T-helper 1 cell treated with Interleukin-12 subunit alpha and Interleukin-12 subunit beta and Interleukin-4 antibody, amounts not matched to agents 30 μg/mL and 1 μg/mL, for 36 hours (primary cell): ENCODE results near the gene NRP2.

Experiments used
- H3K27ac Mint-ChIP-seq: one replicate; pipeline ENCODE4 v1.8.0; 2021; ENCODE audit warnings: mild to moderate bottlenecking, mixed read lengths
- H3K27me3 Mint-ChIP-seq: one replicate; pipeline ENCODE4 v1.8.0; 2021; ENCODE audit warnings: low read depth, mixed read lengths
- H3K36me3 Mint-ChIP-seq: one replicate; pipeline ENCODE4 v1.8.0; 2021; ENCODE audit warnings: low read depth, mixed read lengths
- H3K4me1 Mint-ChIP-seq: one replicate; pipeline ENCODE4 v1.8.0; 2021; ENCODE audit warnings: low read depth, mixed read lengths
- H3K4me3 Mint-ChIP-seq: one replicate; pipeline ENCODE4 v1.8.0; 2021; ENCODE audit warnings: mild to moderate bottlenecking, moderate library complexity, mixed read lengths
- H3K9me3 Mint-ChIP-seq: one replicate; pipeline ENCODE4 v1.8.0; 2021; ENCODE audit warnings: mixed read lengths

NRP2 gene

DNA sequence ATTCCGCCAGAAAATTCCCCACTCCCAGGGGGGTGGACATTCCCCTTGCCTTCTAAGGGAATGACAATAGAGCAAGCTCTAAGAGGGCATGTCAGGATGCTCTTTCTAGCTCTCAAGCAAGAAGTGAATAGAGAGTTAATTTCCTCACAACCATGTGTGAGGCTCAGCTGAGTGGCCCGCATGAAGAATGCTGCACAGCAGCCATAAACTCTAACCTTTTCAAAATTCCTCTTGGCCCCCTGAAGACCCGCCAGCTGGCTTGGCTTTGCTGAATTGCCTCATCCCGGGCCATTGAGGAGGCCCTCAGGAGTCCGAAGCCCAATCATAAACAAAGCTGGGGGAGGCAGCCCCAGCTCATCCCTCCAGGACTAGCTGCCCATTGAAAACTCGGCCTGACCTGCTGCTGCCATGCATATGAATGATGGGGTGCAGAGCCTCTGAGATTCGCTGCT is 38.2 kb downstream of the NRP2 start:
- H3K27ac Mint-ChIP-seq: no peak overlapping the region
- H3K27me3 Mint-ChIP-seq: no peaks in the 10 kb centered on the region
- peaks cover 5% of the 10 kb centered on the region for H3K4me1 Mint-ChIP-seq
- no peaks in the 10 kb centered on the region for H3K9me3 Mint-ChIP-seq
- H3K36me3 Mint-ChIP-seq: peaks cover 3% of the 10 kb centered on the region
- no peak overlapping the region for H3K4me3 Mint-ChIP-seq

GRCh38 chr2:205721057-205721449 is 38.8 kb downstream of the NRP2 start:
- Mint-ChIP-seq H3K9me3 (no peaks in the 10 kb centered on the region), H3K27me3 (no peaks in the 10 kb centered on the region), H3K27ac (no peak overlapping the region), H3K4me3 (no peak overlapping the region), H3K4me1 (peaks cover 3% of the 10 kb centered on the region), H3K36me3 (peaks cover 3% of the 10 kb centered on the region)

DNA sequence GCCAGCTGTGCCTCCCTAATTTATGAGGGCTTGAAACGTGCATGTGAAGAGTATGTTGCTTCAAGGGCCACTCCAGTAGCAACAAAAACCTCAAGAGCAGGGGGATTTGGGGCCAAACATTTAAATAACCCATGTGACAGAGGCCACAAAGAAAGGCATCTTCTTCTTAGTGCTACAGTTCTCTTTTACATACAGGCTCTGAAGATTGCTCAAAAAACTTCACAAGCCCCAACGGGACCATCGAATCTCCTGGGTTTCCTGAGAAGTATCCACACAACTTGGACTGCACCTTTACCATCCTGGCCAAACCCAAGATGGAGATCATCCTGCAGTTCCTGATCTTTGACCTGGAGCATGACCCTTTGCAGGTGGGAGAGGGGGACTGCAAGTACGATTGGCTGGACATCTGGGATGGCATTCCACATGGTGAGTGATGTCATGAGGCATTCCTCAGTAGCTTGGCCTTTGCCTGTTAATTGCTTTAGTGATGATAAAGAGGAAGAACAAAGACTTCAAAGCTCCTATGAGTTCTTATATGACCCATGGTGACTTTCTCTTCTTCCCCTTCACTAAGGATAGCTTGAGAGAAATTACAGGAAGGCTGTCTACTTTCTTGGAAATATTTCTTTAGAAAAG is 40.1 kb downstream of the NRP2 start:
- H3K36me3 Mint-ChIP-seq: peaks cover 3% of the 10 kb centered on the region
- no peaks in the 10 kb centered on the region for H3K9me3 Mint-ChIP-seq
- H3K27me3 Mint-ChIP-seq: no peaks in the 10 kb centered on the region
- no peak overlapping the region for H3K27ac Mint-ChIP-seq
- no peak overlapping the region for H3K4me3 Mint-ChIP-seq
- no peaks in the 10 kb centered on the region for H3K4me1 Mint-ChIP-seq

GRCh38 chr2:205723179-205723578 is 40.9 kb downstream of the NRP2 start:
- no peaks in the 10 kb centered on the region for H3K36me3 Mint-ChIP-seq
- no peaks in the 10 kb centered on the region for H3K9me3 Mint-ChIP-seq
- no peak overlapping the region for H3K27ac Mint-ChIP-seq
- H3K4me1 Mint-ChIP-seq: no peaks in the 10 kb centered on the region
- H3K27me3 Mint-ChIP-seq: no peaks in the 10 kb centered on the region
- H3K4me3 Mint-ChIP-seq: no peak overlapping the region

GRCh38 chr2:205725059-205725458 is 42.8 kb downstream of the NRP2 start:
- Mint-ChIP-seq H3K36me3 (no peaks in the 10 kb centered on the region), H3K27ac (no peak overlapping the region), H3K4me3 (no peak overlapping the region), H3K4me1 (no peaks in the 10 kb centered on the region), H3K27me3 (no peaks in the 10 kb centered on the region), H3K9me3 (no peaks in the 10 kb centered on the region)

DNA sequence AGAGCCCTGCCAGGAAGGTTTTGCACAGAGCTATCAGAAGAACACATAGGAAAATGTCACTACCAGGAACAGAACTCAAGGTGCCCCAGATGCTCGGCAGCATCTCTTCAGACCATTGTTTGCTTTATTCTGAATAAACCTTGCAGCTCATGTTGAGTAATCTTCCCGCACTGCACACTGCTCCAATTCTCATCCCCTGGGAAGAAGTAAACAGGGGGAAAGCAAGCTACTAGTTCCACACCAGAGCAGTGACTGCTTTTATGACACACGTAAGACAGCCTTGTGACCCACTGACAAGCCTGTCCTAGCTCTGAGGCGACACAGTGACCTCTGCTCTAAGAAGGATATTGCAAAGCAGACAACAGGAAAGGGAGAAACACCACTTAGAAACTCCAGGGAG is 44.2 kb downstream of the NRP2 start:
- no peak overlapping the region for H3K27ac Mint-ChIP-seq
- no peaks in the 10 kb centered on the region for H3K4me1 Mint-ChIP-seq
- no peaks in the 10 kb centered on the region for H3K9me3 Mint-ChIP-seq
- H3K27me3 Mint-ChIP-seq: no peaks in the 10 kb centered on the region
- no peak overlapping the region for H3K4me3 Mint-ChIP-seq
- H3K36me3 Mint-ChIP-seq: no peaks in the 10 kb centered on the region

DNA sequence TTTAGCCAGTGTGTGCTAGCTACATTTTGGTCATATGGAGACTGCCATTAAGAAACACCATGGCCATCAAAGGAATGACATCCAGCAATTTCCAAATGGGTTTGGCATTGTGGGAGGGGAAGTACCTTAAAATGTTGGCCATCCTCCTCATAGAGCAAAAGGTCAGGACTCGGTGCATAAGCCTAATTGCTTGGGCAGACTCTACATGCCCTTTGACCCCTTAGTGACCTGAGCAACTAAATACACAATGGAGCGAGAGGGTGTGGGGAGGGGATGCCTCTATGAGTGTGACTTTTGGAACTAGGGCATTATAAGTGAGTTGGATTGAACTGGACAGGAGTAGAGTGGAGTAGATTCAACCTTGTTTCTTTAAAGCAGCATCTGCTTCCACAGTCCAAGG is 44.9 kb downstream of the NRP2 start:
- H3K36me3 Mint-ChIP-seq: no peaks in the 10 kb centered on the region
- H3K4me1 Mint-ChIP-seq: no peaks in the 10 kb centered on the region
- H3K9me3 Mint-ChIP-seq: no peaks in the 10 kb centered on the region
- no peak overlapping the region for H3K4me3 Mint-ChIP-seq
- no peaks in the 10 kb centered on the region for H3K27me3 Mint-ChIP-seq
- H3K27ac Mint-ChIP-seq: no peak overlapping the region

- Mint-ChIP-seq H3K36me3 (no peaks in the 10 kb centered on the region), H3K4me1 (no peaks in the 10 kb centered on the region), H3K4me3 (no peak overlapping the region), H3K27me3 (no peaks in the 10 kb centered on the region), H3K9me3 (no peaks in the 10 kb centered on the region), H3K27ac (no peak overlapping the region)
Measured at GRCh38 chr2:205728366-205728765, 46.1 kb downstream of the NRP2 start.

GRCh38 chr2:205730191-205730590 is 47.9 kb downstream of the NRP2 start:
- no peaks in the 10 kb centered on the region for H3K4me1 Mint-ChIP-seq
- no peaks in the 10 kb centered on the region for H3K36me3 Mint-ChIP-seq
- H3K27ac Mint-ChIP-seq: no peak overlapping the region
- no peaks in the 10 kb centered on the region for H3K27me3 Mint-ChIP-seq
- H3K4me3 Mint-ChIP-seq: no peak overlapping the region
- H3K9me3 Mint-ChIP-seq: no peaks in the 10 kb centered on the region

DNA sequence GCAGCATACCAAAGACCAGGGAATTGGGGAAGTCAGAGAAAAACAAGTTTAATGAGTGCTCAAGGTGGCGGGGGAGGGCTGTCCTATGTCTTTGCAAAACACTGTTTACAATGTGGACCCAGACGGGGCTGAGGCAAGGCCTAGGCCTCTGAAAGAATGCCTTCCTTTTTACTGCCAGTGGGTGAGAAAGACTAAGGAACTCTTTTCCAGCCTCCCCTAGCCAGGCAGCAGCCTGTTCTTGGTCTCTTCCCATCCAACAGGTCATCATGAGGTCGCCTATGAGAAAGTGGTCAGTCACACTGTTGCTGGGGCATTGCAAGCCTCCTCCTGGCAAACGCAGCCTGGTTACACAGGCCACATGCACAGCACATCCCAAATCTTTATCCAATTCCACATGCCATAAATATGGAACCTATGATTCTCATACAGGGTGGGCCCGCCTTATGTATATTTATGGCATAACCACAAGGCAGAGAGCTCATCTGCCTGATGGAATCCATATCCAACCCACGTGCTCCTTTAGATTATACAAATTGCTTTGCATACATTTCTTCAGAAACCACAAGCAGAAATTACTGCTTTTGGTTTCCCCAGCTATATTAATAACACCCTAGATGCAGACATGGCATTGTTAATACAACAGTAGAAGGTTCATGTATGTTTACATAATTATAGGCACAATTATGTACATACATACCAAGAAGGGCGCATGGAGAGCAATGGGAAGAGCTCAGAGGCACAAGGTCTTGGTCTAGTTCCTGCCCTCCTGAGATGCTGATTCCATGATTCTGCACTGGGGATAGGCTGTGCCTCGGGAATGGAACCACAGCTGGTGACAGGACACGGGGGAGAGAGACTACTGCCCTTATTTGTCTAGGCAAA is 48.6 kb downstream of the NRP2 start:
- Mint-ChIP-seq H3K4me1 (no peaks in the 10 kb centered on the region), H3K27ac (no peak overlapping the region), H3K27me3 (no peaks in the 10 kb centered on the region), H3K9me3 (no peaks in the 10 kb centered on the region), H3K36me3 (no peaks in the 10 kb centered on the region), H3K4me3 (no peak overlapping the region)

- no peak overlapping the region for H3K4me3 Mint-ChIP-seq
- H3K27me3 Mint-ChIP-seq: no peaks in the 10 kb centered on the region
- H3K36me3 Mint-ChIP-seq: no peaks in the 10 kb centered on the region
- H3K9me3 Mint-ChIP-seq: no peaks in the 10 kb centered on the region
- no peaks in the 10 kb centered on the region for H3K4me1 Mint-ChIP-seq
- H3K27ac Mint-ChIP-seq: no peak overlapping the region
Measured at GRCh38 chr2:205731583-205731981, 49.3 kb downstream of the NRP2 start.

DNA sequence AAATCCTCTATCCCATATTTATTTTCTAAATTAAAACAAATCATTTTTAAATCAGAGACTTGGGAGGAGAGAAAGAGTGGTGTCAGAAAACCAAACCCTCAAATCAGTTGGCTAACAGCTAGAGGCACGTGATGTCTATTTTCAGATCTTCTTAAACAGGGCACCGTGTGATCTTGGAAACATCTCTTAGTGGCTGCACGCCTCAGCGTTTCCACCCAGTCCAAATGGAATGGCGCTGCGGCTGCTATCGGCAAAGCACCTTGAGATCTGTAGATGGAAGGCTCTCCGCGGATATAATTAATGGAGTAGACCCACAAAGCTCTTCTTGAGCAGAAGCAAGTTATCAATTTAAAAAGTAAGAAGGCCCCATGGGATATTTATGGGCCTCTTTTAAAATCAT is 50.0 kb downstream of the NRP2 start:
- H3K27me3 Mint-ChIP-seq: peaks cover 4% of the 10 kb centered on the region
- H3K4me1 Mint-ChIP-seq: no peaks in the 10 kb centered on the region
- no peaks in the 10 kb centered on the region for H3K9me3 Mint-ChIP-seq
- H3K36me3 Mint-ChIP-seq: no peaks in the 10 kb centered on the region
- no peak overlapping the region for H3K4me3 Mint-ChIP-seq
- no peak overlapping the region for H3K27ac Mint-ChIP-seq

- Mint-ChIP-seq H3K27ac (no peak overlapping the region), H3K4me1 (no peaks in the 10 kb centered on the region), H3K27me3 (peaks cover 5% of the 10 kb centered on the region), H3K9me3 (no peaks in the 10 kb centered on the region), H3K4me3 (no peak overlapping the region), H3K36me3 (no peaks in the 10 kb centered on the region)
Measured at GRCh38 chr2:205733082-205733481, 50.8 kb downstream of the NRP2 start.

- no peaks in the 10 kb centered on the region for H3K4me1 Mint-ChIP-seq
- H3K27ac Mint-ChIP-seq: no peak overlapping the region
- H3K9me3 Mint-ChIP-seq: no peaks in the 10 kb centered on the region
- peaks cover 5% of the 10 kb centered on the region for H3K27me3 Mint-ChIP-seq
- no peak overlapping the region for H3K4me3 Mint-ChIP-seq
- H3K36me3 Mint-ChIP-seq: no peaks in the 10 kb centered on the region
Measured at GRCh38 chr2:205733648-205734047, 51.3 kb downstream of the NRP2 start.

GRCh38 chr2:205734436-205735037 is 52.2 kb downstream of the NRP2 start:
- Mint-ChIP-seq H3K4me1 (no peaks in the 10 kb centered on the region), H3K9me3 (no peaks in the 10 kb centered on the region), H3K27me3 (peaks cover 5% of the 10 kb centered on the region), H3K4me3 (no peak overlapping the region), H3K36me3 (no peaks in the 10 kb centered on the region), H3K27ac (no peak overlapping the region)
